SK-N-SH (cell line): ENCODE measurements around the gene CNGA1. TPM values are rescaled to one million over a fixed set of nuclear protein-coding genes. Genes with fewer than 3 reads are reported as not detected.

Source experiments
- CTCF ChIA-PET: fragments of 300-600, 350-600 bp; formaldehyde crosslinking; extraction: SDS; loops from one replicate; lab custom pipeline; 2021; lab: Yijun Ruan, JAX
- POLR2A ChIA-PET: fragments of 350-600 bp; sonication (Branson Sonifier 250); formaldehyde crosslinking; extraction: SDS; loops from one replicate; lab custom pipeline; 2020; ENCODE audit warnings: antibody characterized with exemption, inconsistent platforms; lab: Yijun Ruan, JAX
- DNase-seq: peaks from one replicate; pipeline ENCODE4 v3.0.0; 2012
- H2AFZ ChIP-seq: fragments of 200-600 bp; sonication (generic); 2 replicates; pipeline ENCODE4 v1.8.1; 2016; ENCODE audit warnings: antibody characterized with exemption, mild to moderate bottlenecking, low read depth
- H3F3A ChIP-seq: fragments of 200-600 bp; sonication (generic); replicated peaks from 2 replicates; pipeline ENCODE3; 2016; ENCODE audit warnings: antibody characterized with exemption, mild to moderate bottlenecking; ENCODE audit not compliant: insufficient read depth
- H3K27ac ChIP-seq, 2 experiments: fragments of 200-500 bp in 1 of 2; fragments of 200-600 bp in 1 of 2; sonication (Bioruptor generic) in 1 of 2; sonication (generic), shearing (Covaris generic) in 1 of 2; 2 replicates each; pipeline versions ENCODE4 v1.5.1 to v1.6.1; 2014 to 2016; ENCODE audit warnings: low read depth in 2 of 2, inconsistent platforms in 1 of 2, low read length in 1 of 2, mild to moderate bottlenecking in 1 of 2, mixed read lengths in 1 of 2
- H3K27me3 ChIP-seq: fragments of 200-600 bp; sonication (generic), shearing (Covaris generic); 2 replicates; pipeline ENCODE4 v1.6.1; 2016; ENCODE audit warnings: mixed run types; ENCODE audit not compliant: insufficient read depth
- H3K36me3 ChIP-seq, 2 experiments: fragments of 200-500 bp in 1 of 2; fragments of 200-600 bp in 1 of 2; sonication (Bioruptor generic) in 1 of 2; sonication (generic) in 1 of 2; replicated peaks in 1 of 2; 2 replicates each; pipeline versions ENCODE3 to v1.5.1; 2014 to 2016; ENCODE audit warnings: low read length in 1 of 2, mild to moderate bottlenecking in 1 of 2; ENCODE audit not compliant: insufficient read depth in 2 of 2, control insufficient read depth in 1 of 2
- H3K4me1 ChIP-seq, 2 experiments: fragments of 200-500 bp in 1 of 2; fragments of 200-600 bp in 1 of 2; sonication (Bioruptor generic) in 1 of 2; sonication (generic), shearing (Covaris generic) in 1 of 2; 2 replicates each; pipeline versions ENCODE4 v1.5.1 to v1.6.1; 2014 to 2016; ENCODE audit warnings: low read depth in 1 of 2, low read length in 1 of 2, mixed run types in 1 of 2; ENCODE audit not compliant: insufficient read depth in 2 of 2, control insufficient read depth in 1 of 2
- H3K4me2 ChIP-seq: fragments of 200-600 bp; sonication (generic), shearing (Covaris generic); 2 replicates; pipeline ENCODE4 v1.6.1; 2017; ENCODE audit warnings: mixed run types
- H3K4me3 ChIP-seq, 2 experiments: fragments of 200-500 bp in 1 of 2; fragments of 200-600 bp in 1 of 2; sonication (Bioruptor generic) in 1 of 2; sonication (generic), shearing (Covaris generic) in 1 of 2; 2 replicates each; pipeline versions ENCODE4 v1.5.1 to v1.8.1; 2014 to 2016; ENCODE audit warnings: low read depth in 2 of 2, inconsistent platforms in 1 of 2, low read length in 1 of 2, mild to moderate bottlenecking in 1 of 2, mixed read lengths in 1 of 2, moderate library complexity in 1 of 2
- H3K79me2 ChIP-seq: fragments of 200-600 bp; sonication (generic); 2 replicates; pipeline ENCODE4 v1.8.1; 2017; ENCODE audit warnings: mild to moderate bottlenecking; ENCODE audit not compliant: insufficient read depth
- H3K9ac ChIP-seq: fragments of 200-600 bp; sonication (generic); 2 replicates; pipeline ENCODE4 v1.6.1; 2017; ENCODE audit warnings: mixed run types
- H3K9me2 ChIP-seq: fragments of 200-600 bp; sonication (generic); 2 replicates; pipeline ENCODE4 v1.6.1; 2017; ENCODE audit warnings: mixed run types
- H3K9me3 ChIP-seq: fragments of 200-600 bp; sonication (generic); 2 replicates; pipeline ENCODE4 v1.6.1; 2017; ENCODE audit warnings: mixed run types, mild to moderate bottlenecking, moderate library complexity
- H4K20me1 ChIP-seq: fragments of 200-600 bp; sonication (generic); 2 replicates; pipeline ENCODE4 v1.6.1; 2017; ENCODE audit warnings: mild to moderate bottlenecking, mixed run types; ENCODE audit not compliant: insufficient read depth
- FOSL2 ChIP-seq: IDR thresholded peaks from 2 replicates; pipeline ENCODE4 v1.4.0; 2012; ENCODE audit warnings: low read depth, mild to moderate bottlenecking, moderate library complexity, borderline replicate concordance
- FOXJ3 ChIP-seq: sonication (generic); formaldehyde crosslinking; IDR thresholded peaks from 2 replicates; pipeline ENCODE4 v1.5.1; 2020; ENCODE audit warnings: mild to moderate bottlenecking, missing genetic modification reagents
- FOXM1 ChIP-seq: IDR thresholded peaks from 2 replicates; pipeline ENCODE4 v1.4.0; 2012; ENCODE audit warnings: low read depth, mild to moderate bottlenecking
- GATA2 ChIP-seq: sonication (generic); formaldehyde crosslinking; IDR thresholded peaks from 2 replicates; pipeline ENCODE4 v1.5.0; 2020; ENCODE audit warnings: mild to moderate bottlenecking, missing genetic modification reagents
- MEF2A ChIP-seq: IDR thresholded peaks from 2 replicates; pipeline ENCODE4 v1.4.0; 2012; ENCODE audit warnings: low read depth, borderline replicate concordance
- NFIC ChIP-seq: IDR thresholded peaks from 2 replicates; pipeline ENCODE4 v1.4.0; 2012; ENCODE audit warnings: borderline replicate concordance
- POLR2AphosphoS5 ChIP-seq: IDR thresholded peaks from 2 replicates; pipeline ENCODE4 v1.6.1; 2012; ENCODE audit warnings: low read depth, low read length
- RCOR1 ChIP-seq: fragments of 150-350 bp; IDR thresholded peaks from 2 replicates; pipeline ENCODE4 v1.6.1; 2017; ENCODE audit warnings: antibody characterized with exemption, low read length
- REST ChIP-seq: IDR thresholded peaks from 2 replicates; pipeline ENCODE4 v1.6.1; 2012; ENCODE audit warnings: mild to moderate bottlenecking, low read depth, low read length, moderate library complexity
- RFX5 ChIP-seq: IDR thresholded peaks from 2 replicates; pipeline ENCODE4 v1.6.1; 2012; ENCODE audit warnings: mild to moderate bottlenecking, improper control_type of control experiment, low read length
- RXRA ChIP-seq: IDR thresholded peaks from 2 replicates; pipeline ENCODE4 v1.4.0; 2012; ENCODE audit warnings: low read depth, mild to moderate bottlenecking, borderline replicate concordance
- SIN3A ChIP-seq: IDR thresholded peaks from 2 replicates; pipeline ENCODE4 v1.6.1; 2012; ENCODE audit warnings: low read depth, mild to moderate bottlenecking, low read length, moderate library complexity, borderline replicate concordance
- USF1 ChIP-seq: IDR thresholded peaks from 2 replicates; pipeline ENCODE4 v1.4.0; 2012; ENCODE audit warnings: low read depth, borderline replicate concordance
- ZBTB33 ChIP-seq: IDR thresholded peaks from 2 replicates; pipeline ENCODE4 v1.4.0; 2012; ENCODE audit warnings: low read depth, borderline replicate concordance
- polyA plus RNA-seq, 3 experiments: library from polyadenylated mRNA; depleted of rRNA; stranded (reverse); fragments of >200 nt; gene quantifications; 2 replicates each; pipeline ENCODE4 v1.2.3, GENCODE V29; 2012

CNGA1 gene
- polyA plus RNA-seq, 1 of the 3 experiments (the other 2 are of a cell fraction): 0.23 TPM

GRCh38 chr4:48008021-48008596 is 8.4 kb downstream of the CNGA1 start:
- Histone ChIP-seq H3K9ac (no peak overlapping the region), H3K79me2 (no peaks in the 10 kb centered on the region), H3K27ac (no peak overlapping the region), H3K9me2 (no peaks in the 10 kb centered on the region), H3K4me2 (no peak overlapping the region), H3K4me3 (no peak overlapping the region), H2AFZ (no peak overlapping the region), H3K27me3 (no peaks in the 10 kb centered on the region)
- POLR2A ChIA-PET: no interaction called here
- no peak for TF ChIP-seq REST
- no peak for TF ChIP-seq SIN3A
- no peak for TF ChIP-seq RXRA
- TF ChIP-seq ZBTB33: no peak
- TF ChIP-seq USF1: no peak
- no peak for TF ChIP-seq RFX5
- TF ChIP-seq POLR2AphosphoS5: no peak
- no peak for TF ChIP-seq MEF2A
- TF ChIP-seq GATA2: no peak
- no peak for TF ChIP-seq RCOR1
- no peak for TF ChIP-seq FOXJ3 (CRISPR knock-in tag)
- no peak for TF ChIP-seq FOSL2
- no peak for TF ChIP-seq NFIC
- no peak for TF ChIP-seq FOXM1
- TF ChIP-seq, all 33 proteins: peak for 0
- peaks cover 0 to 5% of the 10 kb centered on the region in 2 experiments for H3K36me3 ChIP-seq
- no peaks in the 10 kb centered on the region for H3F3A ChIP-seq
- H3K9me3 ChIP-seq: peaks cover 18% of the 10 kb centered on the region; the same call in 1 of the 2 replicates
- CTCF ChIA-PET: interaction anchor here (1.2 kb wide), 1 partner anchor 10 kb away, joined by 3 read pairs; no protein-coding TSS in a partner anchor
- H4K20me1 ChIP-seq: no peaks in the 10 kb centered on the region
- H3K4me1 ChIP-seq: no peaks in the 10 kb centered on the region
- no peak for DNase-seq
